Hippocampal formation (tissue), 2 donors: ENCODE results near the gene RER1.

Source experiments
- DNase-seq, 2 donors: peaks; one replicate each; lab custom pipeline; 2025; lab: John Stamatoyannopoulos, UW

RER1 gene

GRCh38 chr1:2407166-2407990 is 15.7 kb downstream of the RER1 start:
- no peak for DNase-seq

GRCh38 chr1:2407991-2408275 is 16.3 kb downstream of the RER1 start:
- DNase-seq: no peak

DNA sequence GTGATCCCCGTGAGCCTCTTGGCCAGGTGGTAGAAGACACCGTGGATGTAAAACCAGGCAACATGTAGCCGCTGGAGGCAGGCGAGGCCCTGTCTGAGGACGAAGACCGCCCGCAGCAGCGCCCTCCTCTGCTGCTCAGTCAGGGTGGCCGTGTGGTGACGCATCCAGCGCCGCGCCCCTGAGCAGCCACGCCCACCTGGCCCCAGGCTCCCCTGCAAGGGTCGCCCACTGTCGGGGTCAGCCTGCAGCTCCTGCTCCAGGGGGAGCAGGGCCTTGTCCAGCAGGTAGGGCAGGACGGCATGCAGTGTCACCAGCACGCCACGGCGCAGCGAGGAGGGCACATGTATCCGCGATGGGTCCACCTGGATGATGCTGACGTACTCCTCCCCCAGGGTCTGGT is 16.8 kb downstream of the RER1 start:
- no peak for DNase-seq

- no peak for DNase-seq
Observed at GRCh38 chr1:2408859-2409276, 17.2 kb downstream of the RER1 start.

- DNase-seq: no peak
Observed at GRCh38 chr1:2409745-2410144, 18.1 kb downstream of the RER1 start.

- DNase-seq: no peak
Observed at GRCh38 chr1:2411801-2412394, 20.3 kb downstream of the RER1 start.

- peak; percentile 83 to 93 for DNase-seq
Observed at GRCh38 chr1:2412395-2412772, 20.7 kb downstream of the RER1 start, which contains the start of gene PEX10. Gene PEX10 (minus strand): TSS chr1:2412564. CDS start chr1:2412502, 62 bp downstream.

DNA sequence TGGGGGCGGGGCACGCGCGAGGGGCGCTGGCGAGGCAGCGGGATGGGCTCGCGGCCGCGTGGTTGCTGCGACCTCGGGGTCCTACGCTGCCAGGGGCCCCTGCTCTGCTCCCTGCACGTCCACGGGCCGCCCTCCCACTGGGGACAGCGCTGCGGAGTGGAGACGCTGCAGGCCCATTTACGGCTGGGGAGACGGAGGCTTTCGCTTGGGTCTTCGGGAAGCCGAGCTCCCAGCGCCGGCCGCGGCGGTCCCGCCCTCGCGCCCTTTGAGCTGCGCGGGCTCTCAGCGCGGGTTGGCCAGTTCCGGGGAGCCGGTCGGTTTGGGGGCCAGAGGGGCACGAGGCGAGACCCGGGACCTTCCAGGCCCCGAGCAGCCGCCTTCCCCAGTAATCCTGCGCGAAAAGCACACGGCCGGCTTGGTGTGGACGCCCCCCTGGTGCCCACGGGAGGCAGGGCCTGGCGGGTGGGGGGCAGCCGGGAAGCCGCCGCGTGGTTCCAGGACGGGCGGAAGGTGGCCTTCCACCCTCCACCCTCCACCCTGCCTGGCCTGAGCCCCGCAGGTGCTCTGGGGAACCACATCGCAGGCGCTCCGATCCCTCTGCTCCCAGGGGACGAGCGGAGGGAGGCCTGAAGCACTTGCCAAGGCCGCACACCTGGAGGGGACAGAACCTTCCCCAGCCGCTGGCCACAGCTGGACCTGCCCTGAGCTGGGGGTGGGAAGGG is 21.3 kb downstream of the RER1 start:
- DNase-seq: no peak

DNA sequence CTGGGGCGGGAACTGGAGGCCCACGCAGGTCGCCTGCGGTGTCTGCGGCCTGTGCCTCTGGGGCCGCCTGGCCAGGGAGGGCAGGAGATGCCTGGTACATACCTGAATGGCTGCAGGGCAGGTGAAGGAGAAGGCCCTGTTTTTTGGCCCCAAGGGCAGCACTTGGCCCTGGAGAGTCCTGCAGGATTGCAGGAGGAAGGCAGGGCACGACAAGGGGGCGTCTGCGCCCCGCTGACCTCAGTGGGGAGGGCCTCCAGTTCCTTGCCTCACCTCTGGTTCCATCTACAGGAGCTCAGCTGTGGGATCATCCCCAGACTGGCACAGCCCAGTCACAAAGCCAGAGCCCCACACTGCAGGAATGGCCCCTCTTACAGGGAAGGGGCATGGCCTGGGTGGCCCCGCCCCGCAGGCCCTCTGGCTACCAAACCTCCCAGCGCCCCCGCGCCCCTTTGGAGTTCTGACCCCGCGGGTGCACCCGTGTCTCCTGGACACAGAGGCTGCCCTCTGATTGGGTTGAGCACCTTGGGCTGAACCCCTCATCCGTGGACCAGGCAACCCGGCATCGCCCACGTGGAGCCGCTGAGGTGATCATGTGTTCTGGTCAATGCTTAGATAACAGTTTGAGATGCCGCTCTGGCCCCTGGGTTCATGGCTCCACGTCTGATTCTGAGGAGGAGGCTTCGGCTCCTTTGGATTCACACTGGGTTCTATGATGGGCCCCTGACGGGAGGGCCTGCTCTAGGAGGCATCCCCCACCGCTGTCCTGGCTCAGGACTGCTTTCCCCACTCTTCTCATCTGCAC is 22.1 kb downstream of the RER1 start:
- DNase-seq: no peak

- DNase-seq: peak; percentile 27 to 65
Observed at GRCh38 chr1:2414297-2414958, 22.8 kb downstream of the RER1 start.

DNA sequence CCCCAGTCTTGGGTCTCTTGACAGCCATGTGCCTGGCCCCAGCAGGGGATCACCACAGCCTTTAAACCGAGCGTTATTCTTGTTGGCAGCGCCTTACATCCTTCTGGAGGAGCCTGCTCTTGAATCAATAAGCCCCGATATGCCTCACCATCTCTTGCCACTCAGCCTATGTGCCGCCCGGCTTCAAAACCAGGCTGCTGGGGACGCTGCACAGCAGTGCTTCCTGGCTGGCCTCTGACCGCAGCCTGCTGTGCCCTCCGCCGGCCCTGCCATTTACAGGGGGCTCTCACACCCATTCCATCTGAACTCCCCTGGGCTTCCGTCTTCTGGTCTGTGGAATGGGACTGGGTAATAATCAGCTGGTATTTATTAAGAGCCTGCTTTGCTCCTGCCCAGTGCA is 23.7 kb downstream of the RER1 start:
- DNase-seq: no peak

GRCh38 chr1:2415801-2416208 is 24.2 kb downstream of the RER1 start:
- no peak for DNase-seq

- DNase-seq: no peak
Observed at GRCh38 chr1:2416403-2416802, 24.8 kb downstream of the RER1 start.

DNA sequence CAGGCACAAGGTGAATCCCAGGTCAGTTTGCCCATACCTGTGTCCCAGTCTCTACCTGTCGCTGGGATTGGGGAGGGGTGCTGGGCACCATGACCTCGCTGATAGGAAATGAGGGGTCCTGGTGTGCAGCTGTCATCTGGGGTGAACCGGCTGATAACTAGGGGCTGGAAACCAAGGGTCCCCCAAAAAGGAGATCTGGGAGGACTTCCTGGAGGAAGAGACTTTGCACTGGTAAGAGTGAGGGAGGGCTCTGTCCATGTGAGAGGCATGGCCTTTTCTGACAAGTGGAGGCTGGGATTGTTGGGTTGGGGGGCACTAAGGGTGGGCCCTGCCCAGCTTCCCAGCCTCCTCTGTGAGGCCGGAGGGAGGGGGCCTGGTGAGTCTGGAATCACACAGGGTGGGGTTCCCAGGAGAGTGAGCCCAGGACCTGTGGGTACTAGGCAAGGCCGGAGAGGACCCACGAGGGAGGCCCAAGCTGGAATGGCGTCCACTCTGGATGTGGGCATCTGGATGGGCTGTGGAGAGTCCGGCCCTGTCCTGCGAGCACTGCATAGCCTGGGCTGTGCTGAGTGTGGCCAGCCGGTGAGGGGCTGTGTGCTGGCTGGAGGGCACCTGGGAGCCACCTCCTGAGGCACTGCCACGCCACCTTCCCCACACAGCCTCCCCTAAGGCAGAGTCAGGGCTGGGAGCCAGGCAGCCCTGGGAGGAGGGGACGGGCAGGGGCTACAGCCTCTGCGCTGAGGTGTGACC is 25.6 kb downstream of the RER1 start:
- DNase-seq: no peak

GRCh38 chr1:2417833-2418225 is 26.2 kb downstream of the RER1 start:
- no peak for DNase-seq

DNA sequence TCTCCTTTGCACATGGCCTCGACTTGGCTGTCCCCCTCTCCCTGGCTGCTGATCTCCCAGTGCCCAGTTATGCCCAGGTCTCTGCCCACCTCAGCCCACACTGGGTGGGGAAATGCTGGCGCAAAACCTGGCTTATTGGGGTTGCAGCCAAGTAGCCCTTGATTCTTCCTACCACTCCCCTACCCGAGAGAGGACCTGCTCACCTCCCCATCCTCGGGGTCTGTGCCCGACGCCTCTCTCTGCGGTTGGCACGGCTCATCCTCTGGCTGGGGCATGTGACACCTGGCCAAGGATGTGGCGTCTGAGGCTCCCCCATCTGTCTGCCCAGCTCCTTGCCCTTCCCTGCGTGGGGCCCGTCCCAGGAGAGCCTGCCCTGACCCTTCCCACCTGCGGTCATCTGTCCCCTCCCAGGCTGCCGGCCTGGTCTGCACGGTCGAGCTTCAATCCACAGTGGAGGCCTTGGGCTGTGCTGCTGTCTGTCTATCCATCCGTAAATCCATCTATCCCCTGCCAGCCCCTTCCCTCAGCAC is 27.2 kb downstream of the RER1 start:
- DNase-seq: no peak

DNA sequence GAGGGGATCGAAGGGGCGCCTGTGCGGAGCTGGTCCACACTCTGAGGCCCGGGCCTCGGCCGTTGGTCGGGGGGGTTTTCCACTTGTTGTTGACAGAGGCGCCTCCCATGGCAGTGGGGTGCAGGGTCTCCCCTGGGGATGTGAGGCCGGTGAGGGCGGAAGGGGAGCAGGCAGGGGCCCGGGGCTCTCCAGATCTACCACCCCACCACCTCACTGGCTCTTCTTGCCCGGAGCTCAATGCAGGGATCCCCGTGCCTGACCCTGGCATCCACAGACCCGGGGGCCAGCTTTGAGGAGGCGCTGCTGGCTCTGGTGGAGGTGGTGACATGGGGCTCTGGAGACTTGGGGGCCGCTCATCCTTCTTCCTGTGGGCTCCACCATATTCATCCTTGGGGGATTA is 27.8 kb downstream of the RER1 start:
- no peak for DNase-seq

DNA sequence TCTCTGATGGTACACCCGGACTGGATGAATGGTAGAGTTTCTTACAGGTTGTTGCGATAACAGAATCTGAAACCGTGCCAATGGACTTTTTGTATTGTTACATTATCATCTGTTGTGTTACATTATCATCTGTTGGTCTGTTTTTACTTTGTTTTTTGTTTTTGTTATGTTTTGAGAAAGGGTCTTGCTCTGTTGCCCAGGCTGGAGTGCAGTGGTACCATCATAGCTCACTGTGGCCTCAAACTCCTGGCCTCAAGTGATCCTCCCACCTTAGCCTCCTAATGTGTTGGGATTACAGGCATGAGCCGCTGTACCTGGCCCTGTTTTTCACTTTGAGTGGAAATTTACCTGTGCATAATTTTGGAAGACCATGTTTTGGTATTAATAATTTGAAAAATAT is 30.9 kb downstream of the RER1 start:
- no peak for DNase-seq

- peak in 1 of 2 donors; percentile 36 for DNase-seq
Observed at GRCh38 chr1:2425892-2426291, 34.3 kb downstream of the RER1 start.

- DNase-seq: no peak
Observed at GRCh38 chr1:2426540-2426939, 34.9 kb downstream of the RER1 start.

DNA sequence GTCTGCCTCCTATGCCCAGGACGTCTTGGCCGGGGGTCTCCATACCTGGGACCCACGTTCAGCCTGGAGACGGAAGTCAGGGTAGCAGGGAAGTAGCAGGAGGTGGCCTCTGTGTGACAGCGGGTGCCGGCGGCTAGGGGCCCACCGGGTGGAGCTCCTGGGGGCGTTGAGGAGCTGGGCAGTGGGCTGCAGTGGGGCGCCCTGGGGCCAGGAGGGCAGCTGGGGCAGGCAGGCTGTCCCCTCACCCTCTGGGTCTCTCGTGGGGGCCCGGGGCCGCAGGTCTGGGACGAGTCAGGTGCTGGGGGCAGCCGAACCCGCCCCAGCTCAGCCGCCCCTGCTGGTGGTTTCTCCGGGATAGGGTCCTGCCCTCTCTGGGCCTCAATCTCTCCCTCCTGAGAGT is 35.4 kb downstream of the RER1 start:
- DNase-seq: no peak
